GM18868 (cell line): ENCODE measurements around the gene ATG5.
A peak's percentile ranks its signal among the peaks of the same experiment; 100 is the strongest.

Experiments used
- ATAC-seq: cut with Tn5 transposase; IDR thresholded peaks from one replicate; pipeline ENCODE4 v1.9.1; 2021; ENCODE audit warnings: mild to moderate bottlenecking, moderate library complexity; ENCODE audit not compliant: unreplicated experiment

ATG5 gene

GRCh38 chr6:106184629-106185028 lies 140.9 kb downstream of the ATG5 start:
- ATAC-seq, result no peak

- ATAC-seq, result no peak
Observed at GRCh38 chr6:106183430-106183829, 142.1 kb downstream of the ATG5 start.

GRCh38 chr6:106182455-106182854 lies 143.1 kb downstream of the ATG5 start:
- peak; percentile 88 for ATAC-seq

GRCh38 chr6:106181664-106182418 lies 143.7 kb downstream of the ATG5 start:
- peak; percentile 29 for ATAC-seq

- ATAC-seq, result no peak
Observed at GRCh38 chr6:106180208-106180607, 145.4 kb downstream of the ATG5 start.

- ATAC-seq, result no peak
Observed at GRCh38 chr6:106178900-106179299, 146.7 kb downstream of the ATG5 start.

GRCh38 chr6:106177786-106178185 lies 147.8 kb downstream of the ATG5 start:
- no peak for ATAC-seq

- no peak for ATAC-seq
Observed at GRCh38 chr6:106173124-106173879, 152.3 kb downstream of the ATG5 start.

GRCh38 chr6:106170030-106170791 lies 155.3 kb downstream of the ATG5 start:
- no peak for ATAC-seq

- no peak for ATAC-seq
Observed at GRCh38 chr6:106169517-106169916, 156.0 kb downstream of the ATG5 start.

GRCh38 chr6:106168097-106168888 lies 157.3 kb downstream of the ATG5 start:
- no peak for ATAC-seq

GRCh38 chr6:106167096-106167814 lies 158.3 kb downstream of the ATG5 start:
- ATAC-seq, result peak; percentile 52

- ATAC-seq, result no peak
Observed at GRCh38 chr6:106165885-106166485, 159.6 kb downstream of the ATG5 start.

GRCh38 chr6:106163966-106164877 lies 161.3 kb downstream of the ATG5 start:
- peak; percentile 62 for ATAC-seq

- ATAC-seq, result peak; percentile 19
Observed at GRCh38 chr6:106163446-106163965, 162.1 kb downstream of the ATG5 start.

GRCh38 chr6:106162921-106163320 lies 162.6 kb downstream of the ATG5 start:
- ATAC-seq, result no peak

- no peak for ATAC-seq
Observed at GRCh38 chr6:106161893-106162292, 163.7 kb downstream of the ATG5 start.

- no peak for ATAC-seq
Observed at GRCh38 chr6:106161311-106161874, 164.2 kb downstream of the ATG5 start.
